ENCODE measurements around the gene ALDH2. TPM values are rescaled to one million over a fixed set of nuclear protein-coding genes. Genes with fewer than 3 reads are reported as not detected.

The ALDH2 gene
- total and polyA plus RNA-seq, 9 of the 15 experiments (the other 6 are each of a cell fraction or from before 2014, with no cell fraction given) = 1.9 to 22.5 (median 12.2) TPM

DNA sequence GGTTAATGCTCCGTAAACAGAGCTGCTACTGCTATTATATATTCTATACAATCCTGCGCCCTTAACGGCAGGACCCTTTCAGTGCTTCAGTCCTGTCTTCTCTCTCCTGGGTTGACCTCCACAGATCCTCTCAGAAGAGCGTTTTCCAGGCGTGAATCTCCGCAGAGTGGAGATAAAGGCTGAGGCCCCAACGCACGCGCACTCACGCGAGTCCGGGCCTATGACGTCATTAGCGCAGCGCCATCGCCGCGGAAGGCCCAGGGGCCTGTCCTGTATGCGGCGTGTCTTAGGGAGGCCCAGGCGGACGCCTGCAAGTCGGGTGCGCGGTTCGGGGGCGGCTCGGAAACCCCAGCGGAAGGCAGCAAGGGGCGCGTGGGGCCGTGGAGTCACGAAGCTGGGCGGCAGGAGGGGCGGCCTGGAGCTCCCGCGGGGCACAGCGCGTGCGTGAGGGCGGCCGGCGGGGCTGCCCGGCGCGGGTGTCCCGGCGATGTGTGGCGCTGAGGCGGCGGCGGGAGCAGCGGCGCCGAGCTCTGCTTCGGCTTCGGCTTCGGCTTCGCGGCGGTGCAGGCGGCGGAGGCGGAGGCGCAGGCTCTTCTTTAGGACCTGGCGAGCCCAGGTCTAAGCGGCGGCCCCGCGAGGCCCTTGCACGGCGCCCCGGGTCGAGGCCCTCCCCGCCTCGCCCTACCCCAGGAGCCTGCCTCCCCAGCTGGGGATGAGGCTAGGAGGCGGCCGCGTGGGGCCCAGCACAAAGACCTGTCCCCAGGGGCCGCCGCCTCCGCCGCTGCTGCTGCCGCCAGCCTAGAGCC, 75.2 kb downstream of the ALDH2 start, which contains the start of gene MAPKAPK5 (continued):
- TF ChIP-seq, protein P1, sequence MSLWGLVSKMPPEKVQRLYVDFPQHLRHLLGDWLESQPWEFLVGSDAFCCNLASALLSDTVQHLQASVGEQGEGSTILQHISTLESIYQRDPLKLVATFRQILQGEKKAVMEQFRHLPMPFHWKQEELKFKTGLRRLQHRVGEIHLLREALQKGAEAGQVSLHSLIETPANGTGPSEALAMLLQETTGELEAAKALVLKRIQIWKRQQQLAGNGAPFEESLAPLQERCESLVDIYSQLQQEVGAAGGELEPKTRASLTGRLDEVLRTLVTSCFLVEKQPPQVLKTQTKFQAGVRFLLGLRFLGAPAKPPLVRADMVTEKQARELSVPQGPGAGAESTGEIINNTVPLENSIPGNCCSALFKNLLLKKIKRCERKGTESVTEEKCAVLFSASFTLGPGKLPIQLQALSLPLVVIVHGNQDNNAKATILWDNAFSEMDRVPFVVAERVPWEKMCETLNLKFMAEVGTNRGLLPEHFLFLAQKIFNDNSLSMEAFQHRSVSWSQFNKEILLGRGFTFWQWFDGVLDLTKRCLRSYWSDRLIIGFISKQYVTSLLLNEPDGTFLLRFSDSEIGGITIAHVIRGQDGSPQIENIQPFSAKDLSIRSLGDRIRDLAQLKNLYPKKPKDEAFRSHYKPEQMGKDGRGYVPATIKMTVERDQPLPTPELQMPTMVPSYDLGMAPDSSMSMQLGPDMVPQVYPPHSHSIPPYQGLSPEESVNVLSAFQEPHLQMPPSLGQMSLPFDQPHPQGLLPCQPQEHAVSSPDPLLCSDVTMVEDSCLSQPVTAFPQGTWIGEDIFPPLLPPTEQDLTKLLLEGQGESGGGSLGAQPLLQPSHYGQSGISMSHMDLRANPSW (CRISPR knock-in tag; IDR thresholded peaks at IDR 0.05) = peak; percentile 71; the same call in 1 of the 2 replicates
- no peak for TF ChIP-seq ZNF274 (IDR thresholded peaks at IDR 0.05; ENCODE audit: borderline replicate concordance, low read depth, low read length)
- TF ChIP-seq ASH1L (IDR thresholded peaks at IDR 0.05; ENCODE audit: borderline replicate concordance, low read depth, partially characterized antibody) = no peak
- TF ChIP-seq, protein P2, sequence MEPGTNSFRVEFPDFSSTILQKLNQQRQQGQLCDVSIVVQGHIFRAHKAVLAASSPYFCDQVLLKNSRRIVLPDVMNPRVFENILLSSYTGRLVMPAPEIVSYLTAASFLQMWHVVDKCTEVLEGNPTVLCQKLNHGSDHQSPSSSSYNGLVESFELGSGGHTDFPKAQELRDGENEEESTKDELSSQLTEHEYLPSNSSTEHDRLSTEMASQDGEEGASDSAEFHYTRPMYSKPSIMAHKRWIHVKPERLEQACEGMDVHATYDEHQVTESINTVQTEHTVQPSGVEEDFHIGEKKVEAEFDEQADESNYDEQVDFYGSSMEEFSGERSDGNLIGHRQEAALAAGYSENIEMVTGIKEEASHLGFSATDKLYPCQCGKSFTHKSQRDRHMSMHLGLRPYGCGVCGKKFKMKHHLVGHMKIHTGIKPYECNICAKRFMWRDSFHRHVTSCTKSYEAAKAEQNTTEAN (CRISPR knock-in tag; IDR thresholded peaks at IDR 0.05) = no peak

Data from K562 (cell line).